Measurements from ENCODE around the gene CYB5RL.
A peak's percentile ranks its signal among the peaks of the same experiment; 100 is the strongest.

Gene CYB5RL

GRCh38 chr1:54200519-54200997, 728 bp upstream of the CYB5RL start:
- peak overlapping the region; percentile 74 for H3K4me3 ChIP-seq (ENCODE audit: low read length)

GRCh38 chr1:54199151-54199764, 572 bp downstream of the CYB5RL start:
- no peak for DNase-seq (ENCODE audit: low read depth, low spot score)
- peak overlapping the region; percentile 74 for H3K4me3 ChIP-seq (ENCODE audit: low read length)

More at GRCh38 chr1:54200519-54200997, 728 bp upstream of the CYB5RL start:
- no peak for DNase-seq (ENCODE audit: low read depth, low spot score)

GRCh38 chr1:54193453-54193852, 6.4 kb downstream of the CYB5RL start:
- DNase-seq (ENCODE audit: low read depth, low spot score): no peak
- H3K4me3 ChIP-seq (ENCODE audit: low read length): no peak overlapping the region

GRCh38 chr1:54191525-54191924, 8.3 kb downstream of the CYB5RL start:
- H3K4me3 ChIP-seq (ENCODE audit: low read length): no peak overlapping the region
- no peak for DNase-seq (ENCODE audit: low read depth, low spot score)

GRCh38 chr1:54190526-54190925, 9.3 kb downstream of the CYB5RL start:
- DNase-seq (ENCODE audit: low read depth, low spot score): no peak
- no peak overlapping the region for H3K4me3 ChIP-seq (ENCODE audit: low read length)

GRCh38 chr1:54188291-54188690, 11.5 kb downstream of the CYB5RL start:
- H3K4me3 ChIP-seq (ENCODE audit: low read length): no peak overlapping the region
- DNase-seq (ENCODE audit: low read depth, low spot score): no peak

GRCh38 chr1:54186056-54186455, 13.8 kb downstream of the CYB5RL start:
- H3K4me3 ChIP-seq (ENCODE audit: low read length): no peak overlapping the region
- no peak for DNase-seq (ENCODE audit: low read depth, low spot score)

GRCh38 chr1:54180701-54181360, 19.0 kb downstream of the CYB5RL start:
- no peak overlapping the region for H3K4me3 ChIP-seq (ENCODE audit: low read length)
- DNase-seq (ENCODE audit: low read depth, low spot score): no peak

- H3K4me3 ChIP-seq (ENCODE audit: low read length): no peak overlapping the region
- DNase-seq (ENCODE audit: low read depth, low spot score): no peak
Measured at GRCh38 chr1:54178296-54179070, 21.3 kb downstream of the CYB5RL start.

- no peak overlapping the region for H3K4me3 ChIP-seq (ENCODE audit: low read length)
- no peak for DNase-seq (ENCODE audit: low read depth, low spot score)
Measured at GRCh38 chr1:54177726-54178125, 22.1 kb downstream of the CYB5RL start.

GRCh38 chr1:54176621-54177327, 23.1 kb downstream of the CYB5RL start:
- H3K4me3 ChIP-seq (ENCODE audit: low read length): no peak overlapping the region
- no peak for DNase-seq (ENCODE audit: low read depth, low spot score)

GRCh38 chr1:54174106-54174505, 25.7 kb downstream of the CYB5RL start:
- DNase-seq (ENCODE audit: low read depth, low spot score): no peak
- no peak overlapping the region for H3K4me3 ChIP-seq (ENCODE audit: low read length)

- peak; percentile 15 for DNase-seq (ENCODE audit: low read depth, low spot score)
Measured at GRCh38 chr1:54173681-54174080, 26.1 kb downstream of the CYB5RL start.

GRCh38 chr1:54172614-54173599, 26.9 kb downstream of the CYB5RL start:
- no peak overlapping the region for H3K4me3 ChIP-seq (ENCODE audit: low read length)
- no peak for DNase-seq (ENCODE audit: low read depth, low spot score)

More at GRCh38 chr1:54173681-54174080, 26.1 kb downstream of the CYB5RL start:
- no peak overlapping the region for H3K4me3 ChIP-seq (ENCODE audit: low read length)

- H3K4me3 ChIP-seq (ENCODE audit: low read length): no peak overlapping the region
- no peak for DNase-seq (ENCODE audit: low read depth, low spot score)
Measured at GRCh38 chr1:54171606-54172005, 28.2 kb downstream of the CYB5RL start.

GRCh38 chr1:54171016-54171415, 28.8 kb downstream of the CYB5RL start:
- no peak overlapping the region for H3K4me3 ChIP-seq (ENCODE audit: low read length)
- DNase-seq (ENCODE audit: low read depth, low spot score): no peak

GRCh38 chr1:54169068-54169467, 30.8 kb downstream of the CYB5RL start:
- no peak for DNase-seq (ENCODE audit: low read depth, low spot score)
- H3K4me3 ChIP-seq (ENCODE audit: low read length): no peak overlapping the region

- H3K4me3 ChIP-seq (ENCODE audit: low read length): no peak overlapping the region
Measured at GRCh38 chr1:54168206-54168965, 31.4 kb downstream of the CYB5RL start.

More at GRCh38 chr1:54168206-54168965, 31.4 kb downstream of the CYB5RL start:
- no peak for DNase-seq (ENCODE audit: low read depth, low spot score)

Measured in Jurkat, Clone E6-1 (cell line).